ENCODE measurements around the gene ZCCHC10. TPM values are rescaled to one million over a fixed set of nuclear protein-coding genes. Genes with fewer than 3 reads are reported as not detected.

The ZCCHC10 gene
- total and polyA plus RNA-seq, 2 of the 4 experiments (the other 2 are of a cell fraction): 4.1 to 20.4 TPM

DNA sequence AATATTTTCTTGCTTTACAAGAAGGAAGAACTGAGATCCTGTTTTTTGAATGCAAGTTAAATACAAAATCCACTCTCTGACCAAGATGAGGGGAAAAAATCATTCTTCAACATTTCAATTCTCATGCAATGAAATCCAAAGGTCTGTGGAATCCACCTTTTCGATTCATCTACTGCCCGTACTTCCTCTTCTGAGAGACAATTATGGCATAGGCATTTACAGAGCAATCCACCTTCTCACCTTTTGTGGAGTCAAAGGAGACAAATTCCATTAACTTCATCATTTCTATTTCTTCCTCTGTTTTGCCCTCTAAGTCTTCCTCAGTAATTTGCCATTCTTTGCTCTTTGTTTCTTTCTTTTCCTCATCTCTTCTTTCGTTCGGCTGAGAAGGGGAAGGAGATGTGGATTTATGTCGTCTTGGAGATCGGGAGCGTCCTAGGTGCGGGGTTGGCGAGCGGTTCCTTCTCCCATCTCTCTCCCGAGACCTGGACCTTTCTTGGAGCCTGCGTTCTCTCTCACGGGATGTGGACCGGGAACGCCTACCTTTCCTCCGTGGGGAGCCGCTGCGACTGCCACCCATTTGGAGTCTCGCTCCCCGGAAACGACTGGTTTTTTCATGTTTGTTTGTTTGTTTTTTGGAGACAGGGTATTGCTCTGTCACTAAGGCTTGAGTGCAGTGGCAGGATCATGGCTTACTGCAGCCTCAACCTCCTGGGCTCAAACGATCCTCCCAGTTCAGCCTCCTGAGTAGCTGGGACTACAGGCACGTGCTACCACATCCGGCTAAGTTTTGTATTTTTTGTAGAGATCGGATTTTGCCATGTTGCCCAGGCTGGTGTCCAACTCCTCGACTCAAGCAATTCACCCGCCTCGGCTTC, 38.6 kb downstream of the ZCCHC10 start:
- Histone ChIP-seq H2BK5ac (ENCODE audit: low read depth, low read length, poor library complexity, severe bottlenecking) (no peak overlapping the region), H3K4ac (ENCODE audit: low read depth, low read length) (no peak overlapping the region), H3K56ac (ENCODE audit: extremely low read depth, insufficient read depth, low read length) (no peak overlapping the region), H3K23ac (ENCODE audit: low read depth, low read length) (no peak overlapping the region), H2AK9ac (replicated peaks; ENCODE audit: low read depth, low read length, poor library complexity) (no peak overlapping the region), H2AK5ac (ENCODE audit: low read depth, low read length) (no peak overlapping the region), H3K27me3 (ENCODE audit: control insufficient read depth, insufficient read depth, low read length) (no peaks in the 10 kb centered on the region), H4K8ac (ENCODE audit: low read depth in 2 of 2, low read length in 2 of 2) (no peak overlapping the region), H3K4me1 (ENCODE audit: control insufficient read depth, insufficient read depth, low read length) (no peaks in the 10 kb centered on the region), H2AFZ (replicated peaks; ENCODE audit: low read length, poor library complexity) (no peak overlapping the region), H3K4me2 (ENCODE audit: low read depth, low read length) (no peak overlapping the region), H3K9me3 (ENCODE audit: control insufficient read depth, insufficient read depth, low read length) (no peaks in the 10 kb centered on the region), H2BK120ac (ENCODE audit: low read depth, low read length) (no peak overlapping the region), H3K9me1 (ENCODE audit: insufficient read depth, low read length) (no peaks in the 10 kb centered on the region), H3K79me1 (ENCODE audit: low read depth in 1 of 2, low read length in 2 of 2) (no peaks in the 10 kb centered on the region), H4K91ac (ENCODE audit: insufficient read depth, low read depth, low read length) (no peak overlapping the region), H4K5ac (ENCODE audit: low read depth, low read length) (no peak overlapping the region), H3K9ac (ENCODE audit: low read depth, low read length) (no peak overlapping the region), H2BK15ac (ENCODE audit: low read depth, low read length) (no peak overlapping the region), H3K27ac (ENCODE audit: insufficient read depth, low read length) (no peak overlapping the region), H3K18ac (ENCODE audit: low read depth, low read length) (no peak overlapping the region), H4K20me1 (ENCODE audit: insufficient read depth, low read length) (no peaks in the 10 kb centered on the region), H3K36me3 (ENCODE audit: control insufficient read depth, insufficient read depth, low read length) (no peaks in the 10 kb centered on the region), H3K14ac (replicated peaks; ENCODE audit: low read depth, low read length) (no peak overlapping the region), H2BK20ac (ENCODE audit: low read depth, low read length) (no peak overlapping the region), H3K4me3 (ENCODE audit: insufficient read depth, low read depth, low read length) (no peak overlapping the region)
- TF ChIP-seq, protein P1, sequence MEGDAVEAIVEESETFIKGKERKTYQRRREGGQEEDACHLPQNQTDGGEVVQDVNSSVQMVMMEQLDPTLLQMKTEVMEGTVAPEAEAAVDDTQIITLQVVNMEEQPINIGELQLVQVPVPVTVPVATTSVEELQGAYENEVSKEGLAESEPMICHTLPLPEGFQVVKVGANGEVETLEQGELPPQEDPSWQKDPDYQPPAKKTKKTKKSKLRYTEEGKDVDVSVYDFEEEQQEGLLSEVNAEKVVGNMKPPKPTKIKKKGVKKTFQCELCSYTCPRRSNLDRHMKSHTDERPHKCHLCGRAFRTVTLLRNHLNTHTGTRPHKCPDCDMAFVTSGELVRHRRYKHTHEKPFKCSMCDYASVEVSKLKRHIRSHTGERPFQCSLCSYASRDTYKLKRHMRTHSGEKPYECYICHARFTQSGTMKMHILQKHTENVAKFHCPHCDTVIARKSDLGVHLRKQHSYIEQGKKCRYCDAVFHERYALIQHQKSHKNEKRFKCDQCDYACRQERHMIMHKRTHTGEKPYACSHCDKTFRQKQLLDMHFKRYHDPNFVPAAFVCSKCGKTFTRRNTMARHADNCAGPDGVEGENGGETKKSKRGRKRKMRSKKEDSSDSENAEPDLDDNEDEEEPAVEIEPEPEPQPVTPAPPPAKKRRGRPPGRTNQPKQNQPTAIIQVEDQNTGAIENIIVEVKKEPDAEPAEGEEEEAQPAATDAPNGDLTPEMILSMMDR (conservative IDR thresholded peaks at IDR 0.05; ENCODE audit: low read depth, low read length): no peak
- TF ChIP-seq RAD21 (IDR thresholded peaks at IDR 0.05; ENCODE audit: low read length) (no peak), MAFK (IDR thresholded peaks at IDR 0.05; ENCODE audit: low read depth, low read length) (no peak), RCOR1 (IDR thresholded peaks at IDR 0.05; ENCODE audit: insufficient replicate concordance, low read length) (no peak), RFX5 (IDR thresholded peaks at IDR 0.05; ENCODE audit: low read depth, low read length) (no peak), POLR2A (IDR thresholded peaks at IDR 0.05; ENCODE audit: low read depth, low read length) (no peak), FOS (IDR thresholded peaks at IDR 0.05; ENCODE audit: low read depth, low read length) (no peak), SMC3 (IDR thresholded peaks at IDR 0.05; ENCODE audit: low read depth, low read length) (no peak), MAZ (IDR thresholded peaks at IDR 0.05; ENCODE audit: borderline replicate concordance, low read depth, low read length) (no peak), CEBPB (IDR thresholded peaks at IDR 0.05; ENCODE audit: low read depth, low read length) (no peak), BHLHE40 (IDR thresholded peaks at IDR 0.05; ENCODE audit: low read depth, low read length) (no peak), CHD1 (IDR thresholded peaks at IDR 0.05; ENCODE audit: low read depth, low read length) (no peak)
- TF ChIP-seq, protein P2, sequence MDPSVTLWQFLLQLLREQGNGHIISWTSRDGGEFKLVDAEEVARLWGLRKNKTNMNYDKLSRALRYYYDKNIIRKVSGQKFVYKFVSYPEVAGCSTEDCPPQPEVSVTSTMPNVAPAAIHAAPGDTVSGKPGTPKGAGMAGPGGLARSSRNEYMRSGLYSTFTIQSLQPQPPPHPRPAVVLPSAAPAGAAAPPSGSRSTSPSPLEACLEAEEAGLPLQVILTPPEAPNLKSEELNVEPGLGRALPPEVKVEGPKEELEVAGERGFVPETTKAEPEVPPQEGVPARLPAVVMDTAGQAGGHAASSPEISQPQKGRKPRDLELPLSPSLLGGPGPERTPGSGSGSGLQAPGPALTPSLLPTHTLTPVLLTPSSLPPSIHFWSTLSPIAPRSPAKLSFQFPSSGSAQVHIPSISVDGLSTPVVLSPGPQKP (IDR thresholded peaks at IDR 0.05; ENCODE audit: borderline replicate concordance, low read depth, low read length): no peak
- TF ChIP-seq, protein P3, sequence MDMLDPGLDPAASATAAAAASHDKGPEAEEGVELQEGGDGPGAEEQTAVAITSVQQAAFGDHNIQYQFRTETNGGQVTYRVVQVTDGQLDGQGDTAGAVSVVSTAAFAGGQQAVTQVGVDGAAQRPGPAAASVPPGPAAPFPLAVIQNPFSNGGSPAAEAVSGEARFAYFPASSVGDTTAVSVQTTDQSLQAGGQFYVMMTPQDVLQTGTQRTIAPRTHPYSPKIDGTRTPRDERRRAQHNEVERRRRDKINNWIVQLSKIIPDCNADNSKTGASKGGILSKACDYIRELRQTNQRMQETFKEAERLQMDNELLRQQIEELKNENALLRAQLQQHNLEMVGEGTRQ (IDR thresholded peaks at IDR 0.05; ENCODE audit: low read depth, low read length): no peak
- no TSS peak for BruUV-seq (replicated peaks)
- ChIA-PET POLR2A (ENCODE audit: unreplicated experiment) (no interaction called here), CTCF (no interaction called here)
- DNase-seq (no peak), ATAC-seq (ENCODE audit: low read depth) (no peak)
- dilution Hi-C loops (cut with HindIII; ENCODE audit: low sequenced_read_pairs, unreplicated experiment) (no loop called here), in situ Hi-C loops (cut with MboI; ENCODE audit: low sequenced_read_pairs) (no loop called here), intact Hi-C loops (cut with micrococcal nuclease) (no loop called here)
- 95% methylated on average over 7 of the region's 28 CpGs; no CpG with 5 or more reads in 1 of the 2 experiments for WGBS, 2 experiments (ENCODE audit: extremely low coverage in 2 of 2, insufficient read length in 1 of 2)
